Endothelial cell (in vitro differentiated cells): Measurements from ENCODE around the gene P4HA3. TPM values are rescaled to one million over a fixed set of nuclear protein-coding genes. Genes with fewer than 3 reads are reported as not detected.

ENCODE experiments used
- DNase-seq: peaks from one replicate; pipeline ENCODE4 v3.0.0; 2021; ENCODE audit warnings: low spot score
- H3K27ac Mint-ChIP-seq: one replicate; pipeline ENCODE4 v1.8.0; 2021; ENCODE audit warnings: mixed read lengths, inconsistent platforms; ENCODE audit not compliant: unreplicated experiment
- H3K27me3 Mint-ChIP-seq: one replicate; pipeline ENCODE4 v1.8.0; 2021; ENCODE audit warnings: mild to moderate bottlenecking, moderate library complexity, mixed read lengths, inconsistent platforms; ENCODE audit not compliant: unreplicated experiment
- H3K36me3 Mint-ChIP-seq: one replicate; pipeline ENCODE4 v1.8.0; 2021; ENCODE audit warnings: mild to moderate bottlenecking, low read depth, mixed read lengths, inconsistent platforms; ENCODE audit not compliant: unreplicated experiment
- H3K4me1 Mint-ChIP-seq: one replicate; pipeline ENCODE4 v1.8.0; 2021; ENCODE audit warnings: mild to moderate bottlenecking, mixed read lengths, inconsistent platforms; ENCODE audit not compliant: unreplicated experiment
- H3K4me3 Mint-ChIP-seq: one replicate; pipeline ENCODE4 v1.8.0; 2021; ENCODE audit warnings: mild to moderate bottlenecking, mixed read lengths, inconsistent platforms; ENCODE audit not compliant: unreplicated experiment
- H3K9me3 Mint-ChIP-seq: one replicate; pipeline ENCODE4 v1.8.0; 2021; ENCODE audit warnings: mixed read lengths, inconsistent platforms; ENCODE audit not compliant: unreplicated experiment
- total RNA-seq: library from RNA; stranded (reverse); fragmentation: NEBNext Ultra II Directional; extraction: Animal tissue kit (Norgen Biotek cat#: 25700); gene quantifications from one replicate; pipeline ENCODE4 v1.2.1, GENCODE V29; 2021; ENCODE audit not compliant: unreplicated experiment
- TF ChIP-seq, protein P1 (sequence below): fragments of 200-600 bp; sonication (generic); IDR thresholded peaks from one replicate; pipeline ENCODE4 v1.5.0; 2021; ENCODE audit warnings: antibody characterized with exemption; ENCODE audit not compliant: unreplicated experiment

The P4HA3 gene
- total RNA-seq, 1 donor from 2014 or later = 0.64 TPM

DNA sequence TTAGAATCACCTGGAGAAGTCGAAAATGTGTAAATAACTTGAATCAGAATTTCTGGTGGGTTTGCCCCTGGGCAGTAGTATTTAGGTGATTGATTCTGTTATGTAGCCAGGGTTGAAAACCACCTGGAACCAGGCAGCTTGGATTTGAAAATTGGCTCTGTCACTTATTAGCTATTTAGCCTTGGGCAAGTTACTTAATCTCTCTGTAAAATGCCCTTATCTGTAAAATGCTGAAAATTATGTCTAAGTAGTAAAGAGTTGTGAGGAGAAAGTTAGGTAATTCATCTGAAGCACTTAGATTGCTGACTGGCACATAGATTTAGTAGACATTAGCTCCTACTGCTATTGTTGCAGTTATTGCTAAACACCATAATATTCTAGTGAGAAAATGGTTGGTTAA lies 91.1 kb downstream of the P4HA3 start:
- no peak for DNase-seq
- Mint-ChIP-seq H3K36me3 (no peaks in the 10 kb centered on the region), H3K27ac (no peak overlapping the region), H3K4me1 (peaks cover 2% of the 10 kb centered on the region), H3K9me3 (no peaks in the 10 kb centered on the region), H3K4me3 (no peak overlapping the region), H3K27me3 (no peaks in the 10 kb centered on the region)
- TF ChIP-seq, protein P1, sequence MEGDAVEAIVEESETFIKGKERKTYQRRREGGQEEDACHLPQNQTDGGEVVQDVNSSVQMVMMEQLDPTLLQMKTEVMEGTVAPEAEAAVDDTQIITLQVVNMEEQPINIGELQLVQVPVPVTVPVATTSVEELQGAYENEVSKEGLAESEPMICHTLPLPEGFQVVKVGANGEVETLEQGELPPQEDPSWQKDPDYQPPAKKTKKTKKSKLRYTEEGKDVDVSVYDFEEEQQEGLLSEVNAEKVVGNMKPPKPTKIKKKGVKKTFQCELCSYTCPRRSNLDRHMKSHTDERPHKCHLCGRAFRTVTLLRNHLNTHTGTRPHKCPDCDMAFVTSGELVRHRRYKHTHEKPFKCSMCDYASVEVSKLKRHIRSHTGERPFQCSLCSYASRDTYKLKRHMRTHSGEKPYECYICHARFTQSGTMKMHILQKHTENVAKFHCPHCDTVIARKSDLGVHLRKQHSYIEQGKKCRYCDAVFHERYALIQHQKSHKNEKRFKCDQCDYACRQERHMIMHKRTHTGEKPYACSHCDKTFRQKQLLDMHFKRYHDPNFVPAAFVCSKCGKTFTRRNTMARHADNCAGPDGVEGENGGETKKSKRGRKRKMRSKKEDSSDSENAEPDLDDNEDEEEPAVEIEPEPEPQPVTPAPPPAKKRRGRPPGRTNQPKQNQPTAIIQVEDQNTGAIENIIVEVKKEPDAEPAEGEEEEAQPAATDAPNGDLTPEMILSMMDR = no peak

Other genes with a start within 250 kb of the P4HA3 start
- 23.9 TPM for gene C2CD3, start 140.6 kb downstream of the P4HA3 start, total RNA-seq
- gene PPME1, start 140.4 kb downstream of the P4HA3 start, total RNA-seq = 27.2 TPM
- 51.3 TPM for gene PGM2L1, start 86.8 kb upstream of the P4HA3 start, total RNA-seq
- 29.4 TPM for gene KCNE3, start 155.9 kb upstream of the P4HA3 start, total RNA-seq
- gene LIPT2, start 182.1 kb upstream of the P4HA3 start, total RNA-seq = 6.5 TPM